Choroid plexus epithelial cell (primary cell): ENCODE measurements around the gene EIF4E1B.
A peak's percentile ranks its signal among the peaks of the same experiment; 100 is the strongest.

Experiments used
- DNase-seq: peaks from one replicate; pipeline ENCODE4 v3.0.0-alpha.2; 2010; ENCODE audit warnings: low read depth
- H3K4me3 ChIP-seq: 2 replicates; pipeline ENCODE4 v1.5.1; 2011; ENCODE audit warnings: low read depth, mild to moderate bottlenecking, control low read depth, low read length, moderate library complexity
- CTCF ChIP-seq: conservative IDR thresholded peaks from 2 replicates; pipeline ENCODE4 v1.5.1; 2011; ENCODE audit warnings: low read depth, mild to moderate bottlenecking, control low read depth, inconsistent platforms, low read length, moderate library complexity

The EIF4E1B gene

GRCh38 chr5:176673651-176674583 is 43.4 kb downstream of the EIF4E1B start:
- no peak for TF ChIP-seq CTCF
- no peak for DNase-seq
- no peak overlapping the region for H3K4me3 ChIP-seq

GRCh38 chr5:176674799-176675198 is 44.3 kb downstream of the EIF4E1B start:
- DNase-seq = no peak
- TF ChIP-seq CTCF = no peak

GRCh38 chr5:176675676-176676360 is 45.3 kb downstream of the EIF4E1B start:
- DNase-seq = peak; percentile 54
- no peak overlapping the region for H3K4me3 ChIP-seq
- TF ChIP-seq CTCF = peak; percentile 75

More at GRCh38 chr5:176674799-176675198, 44.3 kb downstream of the EIF4E1B start:
- no peak overlapping the region for H3K4me3 ChIP-seq

- no peak overlapping the region for H3K4me3 ChIP-seq
- TF ChIP-seq CTCF = no peak
- peak; percentile 16 for DNase-seq
Observed at GRCh38 chr5:176676361-176676824, 45.9 kb downstream of the EIF4E1B start.

- H3K4me3 ChIP-seq = no peak overlapping the region
- no peak for DNase-seq
- no peak for TF ChIP-seq CTCF
Observed at GRCh38 chr5:176677209-176677939, 46.9 kb downstream of the EIF4E1B start.

- DNase-seq = no peak
- H3K4me3 ChIP-seq = no peak overlapping the region
- no peak for TF ChIP-seq CTCF
Observed at GRCh38 chr5:176678584-176678983, 48.1 kb downstream of the EIF4E1B start.
